SH-SY5Y (cell line): ENCODE results near the gene SDHAF1.

Source experiments
- GATA2 ChIP-seq: IDR thresholded peaks from 2 replicates; pipeline ENCODE4 v1.6.1; 2011; ENCODE audit warnings: mild to moderate bottlenecking, low read depth, low read length
- GATA3 ChIP-seq: IDR thresholded peaks from 2 replicates; pipeline ENCODE4 v1.6.1; 2011; ENCODE audit warnings: low read depth, mild to moderate bottlenecking, low read length, moderate library complexity

The SDHAF1 gene

DNA sequence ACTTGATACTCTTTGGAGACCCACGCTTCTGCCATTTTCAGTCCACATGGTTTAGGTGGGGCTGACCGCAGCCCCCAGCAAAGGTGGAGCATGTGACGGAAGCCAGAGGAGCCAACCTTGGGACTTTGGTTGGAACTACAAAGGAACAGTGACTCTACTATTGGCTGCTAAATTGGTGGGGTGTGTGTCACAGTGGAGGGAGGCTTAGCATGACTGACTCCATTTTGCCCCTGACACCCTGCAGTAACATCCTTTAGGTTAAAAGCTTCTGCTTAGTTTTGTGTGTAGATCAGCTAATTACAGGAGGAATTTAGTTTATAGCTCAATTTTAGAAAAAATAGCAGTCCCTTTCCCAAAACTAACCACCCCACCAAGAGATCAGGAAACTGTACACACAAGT is 6.6 kb downstream of the SDHAF1 start:
- TF ChIP-seq GATA2 (no peak), GATA3 (no peak)

DNA sequence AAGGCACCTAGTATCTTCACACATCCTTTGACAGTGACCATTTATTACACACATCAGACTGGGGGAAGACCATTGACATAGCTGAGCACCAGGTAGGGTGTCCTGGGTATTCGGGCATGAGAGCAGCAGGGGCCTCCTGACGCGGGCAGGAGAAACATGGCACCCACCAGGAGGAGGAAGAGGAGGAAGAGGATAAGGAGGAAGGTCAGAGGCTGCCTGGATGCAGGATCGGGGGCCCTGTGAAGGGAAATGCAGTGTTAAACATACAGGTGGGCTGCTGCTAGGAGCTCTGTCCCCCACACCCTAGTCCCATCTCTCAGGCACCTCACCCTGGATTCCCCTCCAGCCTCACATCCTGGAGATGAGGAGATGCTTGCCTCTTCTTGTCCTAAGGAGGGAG is 8.3 kb downstream of the SDHAF1 start:
- no peak for TF ChIP-seq GATA2
- TF ChIP-seq GATA3, result no peak

DNA sequence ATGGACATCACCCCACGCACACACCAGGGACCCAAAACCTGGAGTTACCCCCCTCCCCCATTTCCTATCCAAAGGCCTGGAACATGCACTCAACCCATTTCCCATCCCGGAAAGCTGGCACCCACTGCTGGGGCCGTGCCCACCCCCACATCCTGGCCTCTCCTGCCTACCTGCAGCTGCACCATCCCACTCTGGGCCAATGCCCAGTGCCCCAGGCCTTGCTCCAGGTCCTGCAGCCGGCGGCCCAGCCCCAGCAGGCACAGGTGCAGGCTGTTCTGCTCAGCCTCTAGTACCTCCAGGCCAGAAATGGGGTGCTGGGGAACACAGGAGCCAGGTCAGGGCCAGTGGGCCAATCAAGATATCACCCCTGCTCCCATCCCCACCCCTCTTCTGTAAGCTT is 12.0 kb downstream of the SDHAF1 start:
- TF ChIP-seq GATA3 (no peak), GATA2 (no peak)

DNA sequence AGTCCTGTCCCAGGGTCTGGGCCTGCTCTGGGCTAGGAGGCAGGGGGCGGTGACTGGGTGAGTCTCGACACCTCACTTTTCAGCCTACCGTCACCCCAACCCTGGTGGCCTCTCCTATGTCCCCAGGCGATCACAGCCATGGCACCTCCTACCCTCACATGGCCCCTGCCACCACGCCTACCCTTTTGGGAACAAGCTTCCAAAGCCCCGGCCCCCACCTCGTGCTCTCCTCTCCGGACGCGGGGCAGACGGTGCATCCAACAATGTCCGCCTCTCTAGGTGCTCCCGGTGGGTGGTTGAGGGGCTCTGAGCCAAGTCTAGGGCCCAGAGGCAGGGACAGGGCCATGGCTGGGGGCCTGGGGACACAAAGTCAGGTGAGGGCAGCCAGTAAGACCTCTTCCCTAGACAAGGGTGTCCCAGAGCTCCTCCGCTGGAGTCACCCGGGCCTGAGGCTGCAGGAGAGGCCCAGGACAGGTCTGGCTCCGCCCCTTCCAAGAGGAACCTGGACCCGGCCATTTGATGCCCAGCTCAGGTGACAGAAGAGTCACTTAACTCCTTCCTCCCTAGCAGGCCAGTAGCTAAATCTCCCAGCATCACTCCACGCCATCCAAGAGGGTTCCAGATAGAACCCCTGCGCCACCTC is 13.5 kb downstream of the SDHAF1 start, which contains the start of gene SYNE4:
TSS of gene SYNE4 (minus strand) at position 478 of the 643 bp plus-strand sequence. CDS start at position 346, 132 bp downstream.
- no peak for TF ChIP-seq GATA3
- no peak for TF ChIP-seq GATA2

DNA sequence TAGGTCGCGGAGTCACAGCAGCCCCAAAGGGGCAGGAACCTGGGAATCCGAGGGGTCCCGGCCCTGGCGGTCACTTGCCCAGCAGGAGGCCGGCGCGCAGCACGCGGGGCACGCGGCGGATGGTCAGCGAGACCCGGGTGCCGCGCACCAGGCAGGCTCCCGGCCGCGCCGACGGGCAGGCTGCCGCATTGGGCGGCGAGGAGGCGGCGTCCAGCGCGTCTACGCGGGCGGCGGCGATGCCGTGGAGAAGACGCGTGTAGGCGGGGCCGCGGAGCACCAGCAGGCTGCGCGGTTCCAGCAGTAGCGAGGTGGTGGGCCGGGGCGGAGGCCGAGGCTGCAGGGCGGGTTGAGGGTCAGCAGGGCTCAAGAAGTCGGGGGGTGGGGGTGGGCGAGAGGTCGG is 14.2 kb downstream of the SDHAF1 start:
- TF ChIP-seq GATA3 (no peak), GATA2 (no peak)

DNA sequence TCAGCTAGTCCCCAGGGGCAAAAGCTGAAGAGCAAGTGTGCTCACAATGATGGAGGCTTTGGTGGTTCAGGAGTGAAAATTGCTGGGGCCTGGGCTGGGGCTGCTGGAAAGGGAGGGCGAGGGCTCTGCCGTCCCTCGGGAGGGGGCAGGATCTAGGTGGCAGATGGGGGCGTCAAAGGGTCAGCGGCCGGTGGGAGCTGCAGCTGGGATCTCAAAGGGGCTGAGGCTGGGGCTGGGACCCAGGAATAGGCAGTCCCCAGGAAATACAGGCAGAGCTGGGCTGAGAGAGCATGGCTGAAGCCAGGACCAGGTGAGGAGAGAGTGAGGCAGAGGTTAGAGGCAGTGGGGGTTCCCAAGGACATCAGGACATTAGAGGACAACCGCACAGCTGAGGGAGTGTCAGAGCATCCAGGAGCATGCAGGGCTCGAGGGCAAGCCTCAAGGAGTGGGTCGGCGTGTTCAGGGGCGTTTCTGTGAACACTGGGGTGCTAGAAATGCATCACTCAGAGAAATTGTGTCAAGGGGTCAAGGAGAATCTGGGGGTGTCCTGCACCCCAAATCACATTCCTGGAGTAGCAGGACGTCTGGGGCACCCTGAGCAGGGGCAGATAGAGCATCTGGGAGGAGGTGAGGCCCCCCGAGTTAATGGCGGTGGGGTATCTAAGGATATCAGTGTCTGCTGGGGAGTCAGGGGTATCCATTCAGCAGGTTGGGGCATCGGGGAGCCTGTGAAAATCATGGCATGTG is 14.8 kb downstream of the SDHAF1 start:
- TF ChIP-seq GATA3, result no peak
- no peak for TF ChIP-seq GATA2

DNA sequence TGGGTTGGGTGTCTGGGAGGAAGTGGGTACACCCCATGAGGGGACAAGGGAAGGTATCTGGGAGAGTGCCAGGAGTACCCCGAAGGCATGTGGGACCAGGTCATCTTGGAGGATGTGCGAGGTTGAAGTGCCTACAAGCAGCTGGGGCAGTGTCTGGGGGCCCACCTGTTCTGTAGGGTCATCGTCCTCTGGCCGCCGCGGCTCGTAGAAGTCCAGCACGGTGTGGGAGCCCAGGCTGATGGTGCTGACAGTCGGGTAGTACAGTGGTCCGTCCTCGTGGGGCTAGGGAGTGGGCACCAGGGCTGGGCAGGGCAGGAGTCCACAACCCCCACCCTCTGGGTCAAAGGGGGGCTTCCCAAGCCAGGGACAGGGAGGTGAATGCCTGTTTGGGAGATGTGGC is 15.4 kb downstream of the SDHAF1 start:
- TF ChIP-seq GATA3 (no peak), GATA2 (no peak)

DNA sequence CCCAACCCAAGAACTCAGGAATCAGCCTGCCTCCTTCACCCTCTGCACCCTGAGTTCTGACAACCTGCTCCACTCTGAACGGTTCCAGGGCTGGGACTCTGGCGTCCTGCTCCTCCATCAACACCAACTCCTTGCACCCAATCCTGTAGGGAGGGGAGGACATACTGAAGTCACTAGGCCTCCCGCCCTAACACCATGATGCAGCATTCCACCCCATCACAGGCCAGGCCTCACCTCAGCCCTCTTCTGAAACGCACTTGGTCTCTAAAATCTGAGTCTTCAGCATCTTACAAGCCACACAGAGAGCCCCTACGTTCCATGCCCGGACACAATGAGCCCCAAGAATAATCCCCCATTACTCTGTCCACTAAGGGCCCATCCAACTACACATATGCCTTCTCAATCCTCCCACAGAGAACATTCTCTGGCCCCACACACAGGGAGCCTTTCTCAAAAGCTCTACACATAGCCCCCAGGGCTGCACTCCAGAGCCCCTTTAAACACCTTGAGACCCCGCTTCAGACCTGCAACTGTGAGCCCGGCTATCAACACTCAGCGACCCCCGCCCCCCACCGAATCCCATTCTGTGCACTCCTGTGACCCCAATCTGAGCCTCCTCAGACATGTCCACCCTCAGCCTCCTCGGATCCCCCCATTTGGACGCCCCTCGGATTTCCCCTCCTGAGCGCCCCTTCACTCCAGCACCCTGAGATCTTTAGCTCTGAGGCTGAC is 18.5 kb downstream of the SDHAF1 start:
- TF ChIP-seq GATA3 (no peak), GATA2 (no peak)

DNA sequence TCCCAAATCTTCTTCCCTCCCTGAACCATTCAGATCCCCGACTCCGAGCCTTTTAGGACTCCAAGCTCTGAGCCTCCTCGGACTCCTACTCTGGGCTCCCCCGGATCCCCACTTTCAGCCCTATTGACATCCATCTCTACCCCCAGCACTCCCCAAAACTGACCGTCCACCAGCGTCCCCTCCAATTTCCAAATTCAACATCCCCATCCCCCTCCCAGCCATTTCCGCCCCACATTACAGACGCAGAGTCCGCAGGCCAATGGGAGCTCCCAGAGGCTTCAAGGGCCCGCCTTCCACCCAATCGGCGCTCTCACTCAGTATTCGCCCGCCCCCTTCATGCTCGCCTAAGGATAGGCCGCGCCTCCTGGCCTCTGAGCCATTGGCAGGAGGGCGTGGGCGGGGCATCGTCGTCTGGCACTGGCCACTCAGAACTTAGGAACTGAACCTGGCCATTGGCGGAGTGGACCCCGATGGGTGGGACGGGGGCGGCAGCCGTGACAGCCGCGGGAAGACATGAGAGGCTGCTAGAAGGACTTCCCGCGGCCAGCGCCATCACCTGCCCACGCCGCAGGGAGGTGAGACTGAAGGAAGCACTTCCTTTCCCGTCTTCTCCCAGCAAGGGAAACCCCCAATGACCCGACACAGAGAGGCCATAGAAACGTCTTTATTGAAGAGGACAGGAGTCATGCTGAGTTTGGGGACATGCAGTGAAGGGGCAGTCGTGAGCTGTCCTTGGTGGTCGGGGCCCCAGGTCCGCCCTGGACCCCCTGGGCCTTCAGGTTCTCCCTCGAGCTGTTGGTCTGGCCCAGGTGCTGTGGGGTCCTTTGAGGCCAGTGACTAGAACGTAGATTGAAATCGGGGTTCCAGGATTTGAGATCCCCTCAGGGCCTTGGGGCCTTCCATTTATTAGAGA is 19.3 kb downstream of the SDHAF1 start, which contains the start of gene ALKBH6:
TSS of gene ALKBH6 (minus strand) at position 202 of the 913 bp plus-strand sequence. CDS start 816 bp downstream, outside the sequence.
- no peak for TF ChIP-seq GATA3
- no peak for TF ChIP-seq GATA2

DNA sequence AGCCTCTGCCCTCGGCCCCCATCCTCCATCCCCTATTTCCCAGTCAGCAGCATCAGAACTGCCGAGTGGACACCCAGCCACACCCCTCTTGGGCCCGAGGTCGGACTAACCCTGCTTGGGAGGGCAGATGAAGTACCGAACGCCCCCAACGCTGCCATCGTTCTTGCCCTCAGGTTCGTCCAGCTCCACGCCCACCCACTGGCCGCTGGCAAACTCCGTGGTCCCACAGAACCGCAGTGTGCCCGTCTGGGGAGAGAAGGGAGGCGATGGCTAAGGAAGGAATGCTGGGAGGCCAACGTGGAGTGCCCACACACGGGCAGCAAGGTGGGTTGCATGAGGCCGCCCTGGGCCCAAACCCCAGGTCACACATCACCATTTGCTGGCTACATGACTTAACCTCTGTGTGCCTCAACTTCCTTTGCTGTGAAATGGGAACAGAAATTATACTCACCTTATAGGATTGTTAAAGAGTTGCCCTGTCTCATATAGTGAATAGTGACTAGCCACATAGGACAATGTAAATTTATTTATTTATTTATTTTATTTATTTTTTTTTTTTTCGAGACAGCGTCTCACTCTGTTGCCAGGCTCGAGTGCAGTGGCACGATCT is 24.2 kb downstream of the SDHAF1 start:
- no peak for TF ChIP-seq GATA3
- TF ChIP-seq GATA2, result no peak

DNA sequence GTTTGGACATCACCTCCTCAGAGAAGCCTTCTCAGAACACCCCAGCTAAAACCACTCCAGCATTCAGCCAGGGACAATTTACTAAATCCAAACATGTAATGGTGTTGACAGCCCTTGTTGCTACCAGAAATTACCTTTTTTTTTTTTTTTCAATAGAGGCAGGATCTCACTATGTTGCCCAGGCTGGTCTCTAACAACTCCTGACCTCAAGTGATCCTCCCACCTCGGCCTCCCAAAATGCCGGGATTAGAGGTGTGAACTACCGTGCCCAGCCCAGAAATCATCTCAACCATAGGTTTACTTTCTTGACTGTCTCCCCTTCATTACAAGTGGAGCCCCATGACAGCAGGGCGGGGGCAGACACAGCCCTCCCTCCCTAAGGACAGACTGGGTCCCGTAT is 28.4 kb downstream of the SDHAF1 start:
- no peak for TF ChIP-seq GATA3
- TF ChIP-seq GATA2, result no peak

DNA sequence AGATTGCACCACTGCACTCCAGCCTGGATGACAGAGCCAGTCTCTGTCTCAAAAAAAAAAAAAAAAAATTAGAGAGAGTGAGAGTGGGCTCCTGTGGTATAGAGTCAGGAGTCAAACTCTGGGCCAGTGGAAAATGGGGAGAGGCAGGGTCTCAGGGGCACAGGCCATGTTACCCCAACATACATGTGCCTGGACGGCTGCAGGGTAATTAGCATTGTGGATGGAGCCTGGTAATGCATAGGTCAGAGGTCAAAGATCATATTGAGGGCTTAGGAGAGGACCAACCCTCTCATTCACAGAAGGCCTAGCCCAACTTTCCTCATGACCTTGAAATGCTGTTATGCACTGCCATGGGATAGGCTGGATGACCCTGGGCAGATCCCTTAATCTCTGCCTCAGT is 30.6 kb downstream of the SDHAF1 start:
- TF ChIP-seq GATA2 (no peak), GATA3 (no peak)
